ENCODE measurements around the gene GPR158.

DNA sequence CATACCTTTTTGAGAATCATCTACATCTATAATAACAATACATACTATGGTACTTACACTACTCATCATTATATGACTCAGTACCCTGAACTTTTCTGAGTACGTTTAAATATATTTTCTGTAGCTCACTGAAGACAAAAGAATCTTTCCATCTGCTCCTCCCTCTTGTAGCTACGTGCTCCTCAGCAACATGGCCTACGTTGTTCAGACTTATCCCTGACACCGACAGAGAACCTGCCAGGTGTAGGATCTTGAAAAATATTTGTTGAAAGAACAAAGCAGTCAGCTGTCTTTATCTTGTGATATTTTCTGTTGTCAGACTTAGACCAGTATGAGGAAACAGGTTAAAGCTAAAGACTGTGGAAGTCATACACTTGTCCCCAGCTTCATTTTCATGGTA is 403.3 kb downstream of the GPR158 start:
- TF ChIP-seq EP300 (IDR thresholded peaks at IDR 0.05) (no peak), POLR2A (IDR thresholded peaks at IDR 0.05) (no peak)
